ENCODE measurements around the gene TULP4.

- TF ChIP-seq CTCF (IDR thresholded peaks at IDR 0.05) (no peak), POLR2A (IDR thresholded peaks at IDR 0.05) (no peak)
These were observed 247.2 kb downstream of the TULP4 start for GRCh38 chr6:158559338-158559894.

All from uterus (tissue), 2 donors.